CD4-positive, alpha-beta T cell treated with Interferon alpha-2 for 1 hour (primary cell): ENCODE results near the gene SLC35D1.

Source experiments
- DNase-seq, 2 donors: peaks; one replicate each; pipeline ENCODE4 v3.0.0-alpha.2; 2020 to 2022

SLC35D1 gene

GRCh38 chr1:67043366-67043765, 10.6 kb downstream of the SLC35D1 start:
- DNase-seq = no peak

GRCh38 chr1:67041841-67042503, 12.0 kb downstream of the SLC35D1 start:
- DNase-seq = no peak

GRCh38 chr1:67040405-67040804, 13.5 kb downstream of the SLC35D1 start:
- DNase-seq = no peak

- DNase-seq = no peak
Observed at GRCh38 chr1:67031859-67032247, 22.1 kb downstream of the SLC35D1 start.

GRCh38 chr1:67031121-67031858, 22.7 kb downstream of the SLC35D1 start:
- no peak for DNase-seq

- DNase-seq = no peak
Observed at GRCh38 chr1:67029472-67029871, 24.5 kb downstream of the SLC35D1 start.

GRCh38 chr1:67020765-67021164, 33.2 kb downstream of the SLC35D1 start:
- no peak for DNase-seq

- DNase-seq = no peak
Observed at GRCh38 chr1:67020304-67020703, 33.6 kb downstream of the SLC35D1 start.

GRCh38 chr1:67019600-67020136, 34.3 kb downstream of the SLC35D1 start:
- no peak for DNase-seq

- DNase-seq = no peak
Observed at GRCh38 chr1:67019121-67019520, 34.8 kb downstream of the SLC35D1 start.

GRCh38 chr1:67018574-67018973, 35.4 kb downstream of the SLC35D1 start:
- DNase-seq = no peak

- no peak for DNase-seq
Observed at GRCh38 chr1:67013573-67013972, 40.4 kb downstream of the SLC35D1 start.

- no peak for DNase-seq
Observed at GRCh38 chr1:67009792-67010191, 44.2 kb downstream of the SLC35D1 start.

- DNase-seq = no peak
Observed at GRCh38 chr1:67005068-67005467, 48.9 kb downstream of the SLC35D1 start.

- no peak for DNase-seq
Observed at GRCh38 chr1:67004176-67004575, 49.8 kb downstream of the SLC35D1 start.

GRCh38 chr1:67001682-67002425, 52.1 kb downstream of the SLC35D1 start:
- no peak for DNase-seq

GRCh38 chr1:66999640-67000400, 54.1 kb downstream of the SLC35D1 start:
- DNase-seq = no peak

GRCh38 chr1:66998972-66999371, 55.0 kb downstream of the SLC35D1 start:
- DNase-seq = no peak

GRCh38 chr1:66996018-66996682, 57.8 kb downstream of the SLC35D1 start:
- peak; percentile 66 to 71 for DNase-seq

GRCh38 chr1:66993076-66993475, 60.9 kb downstream of the SLC35D1 start:
- DNase-seq = no peak

- DNase-seq = no peak
Observed at GRCh38 chr1:66985835-66986234, 68.1 kb downstream of the SLC35D1 start.

GRCh38 chr1:66984491-66984890, 69.5 kb downstream of the SLC35D1 start:
- no peak for DNase-seq
